T-helper 22 cell (primary cell): ENCODE data around the gene SEZ6L.
"Not testable (repeated sequence)": the region's sequence is repeated elsewhere in the genome, so short reads cannot be mapped to it uniquely, and the experiment has no call there.

Source experiments
- DNase-seq: peaks from one replicate; pipeline ENCODE4 v3.0.0-alpha.2; 2020; ENCODE audit warnings: low read depth

Gene SEZ6L

GRCh38 chr22:26385164-26385563 lies 215.9 kb downstream of the SEZ6L start:
- no peak for DNase-seq

GRCh38 chr22:26389125-26389524 lies 219.9 kb downstream of the SEZ6L start:
- DNase-seq: no peak

DNA sequence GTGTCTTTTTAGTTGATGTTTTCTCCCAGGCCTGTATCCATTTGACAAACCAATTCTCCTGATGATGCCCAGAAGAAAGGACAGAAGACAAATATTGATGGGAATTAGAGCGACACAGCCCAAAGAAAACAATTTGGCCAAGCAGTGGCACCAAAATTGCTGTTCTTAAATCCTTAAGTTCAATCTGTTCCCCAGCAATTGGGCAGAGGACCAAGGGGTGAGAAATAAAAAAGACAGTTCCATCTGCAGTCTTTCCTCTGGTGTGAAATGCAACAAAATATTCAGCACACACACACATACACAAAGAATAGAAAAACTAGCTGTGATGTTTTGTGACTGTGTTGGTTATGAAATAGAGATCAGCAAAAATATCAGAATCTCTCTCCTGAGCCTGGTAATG lies 221.8 kb downstream of the SEZ6L start:
- DNase-seq: no peak

DNA sequence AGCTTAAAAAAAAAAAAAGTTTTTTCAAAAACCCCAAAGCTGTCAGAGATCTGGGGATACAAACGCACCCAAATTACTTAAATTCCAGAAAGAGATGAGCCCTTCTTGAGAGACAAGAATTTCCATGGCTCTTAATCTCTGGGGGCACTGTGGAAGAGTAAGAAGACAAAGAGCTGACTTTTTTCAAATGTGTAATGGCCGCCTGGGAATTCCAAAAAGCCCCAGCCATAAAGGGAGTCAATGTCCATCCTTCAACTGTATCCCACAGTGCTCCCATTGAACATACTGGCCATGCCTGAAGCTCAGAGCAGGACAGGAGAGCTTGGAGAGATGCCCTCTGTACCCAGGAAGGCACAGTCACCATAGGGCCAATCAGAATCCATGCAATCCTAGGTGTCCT lies 222.4 kb downstream of the SEZ6L start:
- DNase-seq: no peak

GRCh38 chr22:26393929-26394328 lies 224.7 kb downstream of the SEZ6L start:
- DNase-seq: no peak

DNA sequence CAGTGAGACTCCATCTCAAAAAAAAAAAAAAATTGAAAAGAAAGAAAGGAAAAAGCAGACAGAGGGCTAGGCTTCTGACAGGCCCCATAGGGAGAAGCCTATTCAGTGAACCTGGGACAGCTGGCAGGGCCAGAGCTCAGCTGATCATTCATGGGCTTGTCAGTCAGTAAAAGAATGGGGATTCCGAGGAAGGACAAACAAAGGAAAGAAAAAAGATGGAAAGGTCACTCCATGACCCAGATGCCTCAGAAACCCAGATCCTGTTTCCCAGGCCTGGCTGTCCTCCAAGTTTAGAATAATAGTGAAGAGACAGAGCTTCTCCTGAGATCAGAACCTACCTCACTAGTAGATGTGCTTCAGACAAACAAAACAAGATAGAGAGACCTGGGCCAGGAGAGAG lies 225.5 kb downstream of the SEZ6L start:
- DNase-seq: no peak

- DNase-seq: no peak
Measured at GRCh38 chr22:26395926-26396325, 226.7 kb downstream of the SEZ6L start.

DNA sequence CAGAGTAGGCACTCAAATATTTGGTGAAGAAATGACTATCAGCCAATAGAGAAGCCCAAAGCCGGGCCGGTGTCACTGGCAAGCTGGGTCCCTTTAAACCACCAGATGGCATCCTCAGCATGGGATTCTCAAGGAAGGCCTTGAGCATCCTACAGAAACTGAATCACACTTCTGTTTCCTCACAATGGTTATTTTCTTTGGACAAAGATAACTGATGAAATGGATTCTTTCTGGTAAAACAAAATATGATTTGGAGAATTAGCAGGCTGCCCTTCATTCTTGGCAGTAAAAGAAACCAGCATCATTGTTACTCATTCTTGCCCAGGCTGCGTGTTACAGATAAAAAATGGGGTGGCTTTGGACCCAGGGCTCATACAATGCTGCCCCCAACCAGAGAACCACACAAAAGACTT lies 229.5 kb downstream of the SEZ6L start:
- peak; percentile 4 for DNase-seq

GRCh38 chr22:26399289-26399688 lies 230.0 kb downstream of the SEZ6L start:
- no peak for DNase-seq

GRCh38 chr22:26401726-26402125 lies 232.5 kb downstream of the SEZ6L start:
- DNase-seq: no peak

DNA sequence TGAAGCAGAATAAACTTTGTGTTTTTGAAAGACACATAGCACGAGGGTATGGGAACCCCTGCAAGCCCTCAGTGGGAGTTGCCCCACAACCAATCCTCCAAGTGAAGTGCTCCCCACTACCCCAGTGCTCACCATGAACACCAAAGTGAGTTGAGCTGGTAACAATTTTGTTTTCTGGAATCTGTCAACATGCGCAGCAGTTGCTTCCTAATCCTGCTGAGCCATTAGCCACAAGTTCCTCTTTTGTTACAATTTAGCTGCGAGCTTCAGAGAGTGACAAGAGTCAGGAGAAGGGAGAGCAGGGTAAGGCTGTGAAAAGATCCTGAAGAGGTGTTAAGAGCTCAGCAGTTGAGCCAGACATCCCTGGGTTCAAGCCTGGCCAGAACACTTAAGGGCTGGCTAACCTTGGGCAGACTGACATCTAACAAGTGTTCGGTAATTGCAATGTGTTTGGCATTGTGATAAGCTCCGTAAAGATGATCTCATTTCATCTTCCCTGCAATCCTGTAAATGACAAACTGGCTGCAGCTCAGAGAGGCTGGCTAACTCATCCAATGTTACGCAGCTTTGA lies 235.7 kb downstream of the SEZ6L start:
- no peak for DNase-seq

DNA sequence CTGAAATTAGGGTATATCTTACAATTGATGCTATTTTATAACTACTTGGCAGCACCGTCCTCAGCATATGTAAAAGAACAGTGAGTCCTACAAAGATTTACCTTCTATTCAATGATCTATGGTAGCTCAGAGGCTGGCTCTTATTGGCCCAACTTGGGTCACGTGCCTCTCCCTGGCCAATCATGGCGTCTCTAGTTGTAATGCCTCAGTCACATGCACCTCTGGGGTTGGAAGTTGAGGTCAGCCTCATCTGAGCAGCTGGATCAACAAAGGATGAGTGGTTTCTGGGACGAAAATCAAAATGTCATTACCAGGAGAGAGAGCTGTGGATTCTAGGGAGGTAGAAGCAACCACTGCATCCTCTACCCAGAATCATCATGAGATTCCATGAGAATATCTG lies 236.9 kb downstream of the SEZ6L start:
- no peak for DNase-seq

- not testable (repeated sequence) for DNase-seq
Measured at GRCh38 chr22:26408562-26409220, 239.4 kb downstream of the SEZ6L start.

DNA sequence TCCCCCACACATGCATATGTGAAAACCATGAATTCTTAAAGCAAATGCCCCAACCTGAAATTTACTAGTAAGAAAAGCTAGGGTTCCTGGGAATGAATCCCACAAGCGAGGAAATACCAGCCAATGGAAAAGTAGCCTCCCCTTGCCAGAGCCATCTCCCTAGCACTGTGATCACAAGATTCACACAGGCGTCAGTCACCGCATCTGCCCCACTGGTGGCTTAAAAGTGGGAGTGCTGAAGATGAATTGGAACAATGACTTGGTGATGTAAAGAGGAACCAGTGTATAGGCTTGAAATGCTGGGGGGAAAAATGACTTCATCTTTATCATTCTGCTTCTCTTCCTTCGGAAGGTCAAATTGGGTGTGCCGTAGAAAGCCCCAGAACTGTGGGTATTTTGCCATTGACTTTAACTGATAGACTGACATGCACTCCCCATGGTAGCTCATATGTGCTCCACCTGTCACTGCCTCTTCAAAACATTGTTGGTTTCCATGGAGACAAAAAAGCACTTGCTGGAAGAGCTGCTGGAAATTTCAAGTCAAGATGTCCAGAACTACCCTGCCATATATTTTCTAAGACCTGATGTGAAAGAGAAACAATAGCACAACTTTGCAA lies 240.6 kb downstream of the SEZ6L start:
- no peak for DNase-seq

DNA sequence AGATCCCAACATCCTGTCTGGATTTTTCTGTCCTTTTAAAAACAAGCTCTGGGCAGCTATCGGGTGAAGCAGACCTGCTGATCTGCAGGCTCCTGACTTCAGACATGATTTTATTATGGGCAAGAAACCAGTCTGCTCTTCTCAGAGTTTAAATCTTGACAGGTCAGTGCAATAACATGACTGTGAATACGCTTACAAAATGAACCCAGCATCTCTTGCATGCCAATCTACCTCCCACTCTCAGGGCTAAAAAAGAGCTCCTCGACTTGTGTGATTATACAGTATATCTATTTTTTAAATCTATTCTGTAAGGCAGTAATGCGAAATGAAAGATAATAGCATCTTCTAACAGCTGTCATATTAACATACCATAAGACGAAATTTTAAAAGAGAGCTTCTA lies 241.1 kb downstream of the SEZ6L start:
- DNase-seq: no peak

DNA sequence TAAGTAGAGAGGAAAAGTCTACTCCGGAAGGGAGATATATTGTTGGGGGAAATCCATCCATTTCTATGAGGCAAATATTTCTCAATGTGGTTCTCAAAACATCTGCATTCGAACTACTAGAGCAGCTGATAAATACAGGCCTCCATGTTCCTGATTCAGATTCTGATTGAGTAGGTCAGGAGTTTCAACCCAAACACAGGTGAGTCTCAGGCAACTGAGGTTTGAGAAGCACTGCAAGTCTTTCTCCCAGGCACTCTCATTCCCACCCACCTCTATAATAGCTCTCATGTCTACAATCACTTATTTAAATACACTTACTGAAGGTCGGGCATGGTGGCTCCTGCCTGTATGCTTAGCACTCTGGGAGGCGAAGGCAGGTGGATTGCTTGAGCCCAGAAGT lies 245.1 kb downstream of the SEZ6L start:
- no peak for DNase-seq

DNA sequence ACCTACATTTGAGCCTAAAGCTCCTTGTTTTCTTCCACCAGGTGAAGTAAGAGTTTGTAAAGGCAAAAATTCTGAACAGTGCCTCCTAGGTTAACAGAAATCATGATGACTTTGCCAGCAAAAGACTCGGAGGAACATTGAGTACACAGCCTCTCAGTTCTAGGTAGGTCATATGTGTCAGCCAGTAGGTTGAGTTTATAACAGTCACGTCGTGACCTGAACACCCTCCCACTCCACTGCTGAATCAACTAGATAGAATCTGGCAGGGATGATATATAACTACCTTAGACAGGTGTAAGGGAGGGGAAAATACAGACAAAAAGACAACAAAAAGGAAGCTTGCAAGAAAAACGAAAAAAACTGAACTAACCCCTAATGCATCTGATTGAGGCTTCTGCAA lies 247.0 kb downstream of the SEZ6L start:
- no peak for DNase-seq

DNA sequence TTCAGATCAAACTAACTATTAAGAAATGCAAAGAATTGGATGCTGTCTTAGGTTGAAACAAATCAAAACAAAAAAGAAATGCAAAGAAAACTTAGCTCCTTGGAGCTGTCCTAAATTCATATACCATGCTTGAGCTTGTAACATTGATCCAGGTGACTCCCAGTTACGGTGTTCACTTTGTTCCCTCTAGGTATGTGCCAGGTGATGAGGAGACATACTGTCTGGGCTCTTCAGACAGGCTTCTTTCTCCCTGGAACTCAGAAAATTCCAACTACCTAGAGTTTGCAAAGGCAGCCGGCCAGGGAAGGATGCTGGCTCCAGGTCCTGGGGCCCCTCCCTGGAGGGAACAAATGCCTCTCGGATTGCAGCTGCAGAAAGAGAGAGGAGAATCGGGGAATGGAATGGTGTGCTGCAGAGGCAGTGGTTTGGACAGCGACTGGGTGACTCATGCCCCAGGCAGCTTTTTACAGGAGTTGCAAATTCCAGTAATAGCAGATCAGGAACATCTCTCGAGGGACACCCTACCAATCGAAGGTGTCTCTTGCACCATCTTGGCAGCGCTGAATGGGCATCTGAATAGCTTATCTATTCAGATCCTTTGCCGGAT lies 247.5 kb downstream of the SEZ6L start:
- DNase-seq: no peak

DNA sequence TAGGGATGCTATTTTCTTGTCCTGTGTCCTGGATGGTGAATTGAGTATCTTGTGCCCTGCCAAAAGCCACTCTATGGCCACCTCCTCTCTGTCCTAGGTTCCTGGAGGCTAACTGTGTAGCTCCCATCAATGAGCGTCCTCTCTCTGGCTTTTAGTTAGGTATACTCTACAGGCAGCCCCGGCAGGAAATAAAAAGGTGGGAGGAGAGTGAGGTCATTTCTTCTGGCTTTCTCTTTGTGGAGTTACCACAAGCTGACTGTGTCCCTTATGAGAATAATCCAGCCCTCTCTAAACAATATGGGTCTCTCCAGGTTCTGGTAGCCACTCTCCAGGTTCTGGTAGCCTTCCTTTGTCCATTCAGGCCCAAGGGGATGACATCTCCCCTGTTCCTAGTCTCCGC lies 248.1 kb downstream of the SEZ6L start:
- no peak for DNase-seq

GRCh38 chr22:26418620-26419019 lies 249.4 kb downstream of the SEZ6L start:
- DNase-seq: no peak

DNA sequence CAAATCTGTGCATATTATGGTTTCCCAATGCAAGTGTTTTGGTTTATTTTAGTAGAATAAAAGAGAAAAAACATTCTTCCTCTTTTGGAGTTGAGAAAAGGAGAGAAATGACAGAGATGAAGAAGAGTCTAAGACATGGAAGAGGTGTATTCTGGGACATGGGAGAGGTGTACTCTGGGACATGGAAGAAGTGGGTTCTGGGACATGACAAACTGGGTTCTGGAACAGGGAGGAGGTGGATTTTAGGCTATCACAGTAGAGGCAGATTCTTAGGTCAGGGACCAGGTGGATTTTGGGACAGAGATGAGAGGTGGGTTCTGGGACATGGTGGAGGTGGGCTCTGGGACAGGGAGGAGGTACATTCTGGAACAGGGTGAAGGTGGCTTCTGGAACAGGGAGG lies 257.7 kb downstream of the SEZ6L start:
- DNase-seq: no peak

GRCh38 chr22:26428515-26429457 lies 259.5 kb downstream of the SEZ6L start, which contains the start of gene ASPHD2:
Gene ASPHD2, plus strand, starts transcription at chr22:26429260. Its CDS starts 4,356 bp downstream, at chr22:26433616.
- DNase-seq: peak; percentile 74
